AG10803 (cell line): Measurements from ENCODE around the gene UCN.
A peak's percentile ranks its signal among the peaks of the same experiment; 100 is the strongest.

Source experiments
- DNase-seq: peaks from one replicate; pipeline ENCODE4 v3.0.0; 2010; ENCODE audit warnings: low read depth
- H3K4me3 ChIP-seq: 2 replicates; pipeline ENCODE4 v1.5.1; 2011; ENCODE audit warnings: mild to moderate bottlenecking, low read length, control low read depth
- CTCF ChIP-seq: conservative IDR thresholded peaks from 2 replicates; pipeline ENCODE4 v1.5.1; 2011; ENCODE audit warnings: mild to moderate bottlenecking, low read length, control low read depth, inconsistent platforms

UCN gene

GRCh38 chr2:27350106-27350693 lies 42.0 kb upstream of the UCN start:
- no peak for DNase-seq
- TF ChIP-seq CTCF: no peak
- no peak overlapping the region for H3K4me3 ChIP-seq

GRCh38 chr2:27347641-27348040 lies 39.4 kb upstream of the UCN start:
- no peak overlapping the region for H3K4me3 ChIP-seq
- TF ChIP-seq CTCF: no peak
- DNase-seq: no peak

GRCh38 chr2:27336173-27336572 lies 27.9 kb upstream of the UCN start:
- H3K4me3 ChIP-seq: no peak overlapping the region
- TF ChIP-seq CTCF: no peak
- no peak for DNase-seq

- no peak for DNase-seq
- no peak for TF ChIP-seq CTCF
Observed at GRCh38 chr2:27335311-27335710, 27.1 kb upstream of the UCN start.

GRCh38 chr2:27324720-27325119 lies 16.5 kb upstream of the UCN start:
- no peak for DNase-seq
- no peak overlapping the region for H3K4me3 ChIP-seq

More at GRCh38 chr2:27335311-27335710, 27.1 kb upstream of the UCN start:
- H3K4me3 ChIP-seq: no peak overlapping the region

GRCh38 chr2:27323596-27324285 lies 15.5 kb upstream of the UCN start:
- no peak for TF ChIP-seq CTCF
- H3K4me3 ChIP-seq: peak overlapping the region; percentile 98
- no peak for DNase-seq

More at GRCh38 chr2:27324720-27325119, 16.5 kb upstream of the UCN start:
- TF ChIP-seq CTCF: no peak
